A549 (cell line): Measurements from ENCODE around the gene DDX20.

Experiments used
- BHLHE40 ChIP-seq: IDR thresholded peaks from 2 replicates; pipeline ENCODE4 v1.6.1; 2012; ENCODE audit warnings: low read depth, low read length, inconsistent platforms
- CBX8 ChIP-seq: fragments of 200-600 bp; sonication (generic); IDR thresholded peaks from 2 replicates; pipeline ENCODE4 v1.6.1; 2016
- EP300 ChIP-seq, 2 experiments: fragments of >200 bp; sonication (Bioruptor Twin); formaldehyde crosslinking; IDR thresholded peaks; 2 replicates in 1 of 2; 3 replicates in 1 of 2; pipeline ENCODE4 v1.6.1; 2016 to 2017
- FOSL2 ChIP-seq, 2 experiments: fragments of 450-650 bp in 1 of 2; fragments of >200 bp in 1 of 2; sonication (Bioruptor Twin) in 1 of 2; formaldehyde crosslinking; IDR thresholded peaks; 2 replicates each; pipeline versions ENCODE4 v1.5.0 to v1.6.1; 2016 to 2020; ENCODE audit warnings: mild to moderate bottlenecking in 1 of 2, moderate library complexity in 1 of 2
- HOXB5 ChIP-seq: fragments of 250-450 bp; sonication (Bioruptor Pico); IDR thresholded peaks from 2 replicates; pipeline ENCODE4 v1.5.0; 2020; ENCODE audit warnings: mild to moderate bottlenecking, moderate library complexity
- JUN ChIP-seq, 2 experiments: fragments of >200 bp; sonication (Bioruptor Twin); formaldehyde crosslinking; IDR thresholded peaks; 2 replicates in 1 of 2; 3 replicates in 1 of 2; pipeline ENCODE4 v1.6.1; 2016 to 2017
- KDM5A ChIP-seq: fragments of 200-600 bp; sonication (generic); IDR thresholded peaks from 2 replicates; pipeline ENCODE4 v1.6.1; 2016; ENCODE audit warnings: antibody characterized with exemption, mild to moderate bottlenecking
- MAFK ChIP-seq: fragments of 450-650 bp; IDR thresholded peaks from 2 replicates; pipeline ENCODE4 v1.6.1; 2014; ENCODE audit not compliant: partially characterized antibody
- POLR2A ChIP-seq: IDR thresholded peaks from 2 replicates; pipeline ENCODE4 v1.6.1; 2012; ENCODE audit warnings: mild to moderate bottlenecking, low read length
- POLR2AphosphoS2 ChIP-seq: conservative IDR thresholded peaks from 2 replicates; pipeline ENCODE4 v1.6.1; 2012; ENCODE audit warnings: low read length, improper control_type of control experiment, inconsistent platforms
- RCOR1 ChIP-seq: fragments of 150-350 bp; IDR thresholded peaks from 2 replicates; pipeline ENCODE4 v1.6.1; 2014; ENCODE audit warnings: antibody characterized with exemption, low read length, low read depth
- REST ChIP-seq: fragments of 200-600 bp; sonication (generic); IDR thresholded peaks from 2 replicates; pipeline ENCODE4 v1.6.1; 2016; ENCODE audit warnings: antibody characterized with exemption, mild to moderate bottlenecking, moderate library complexity
- TFCP2L1 ChIP-seq: fragments of 250-450 bp; sonication (Bioruptor Pico); IDR thresholded peaks from 2 replicates; pipeline ENCODE4 v1.5.0; 2021; ENCODE audit warnings: mild to moderate bottlenecking
- TF ChIP-seq, protein P1 (sequence below): fragments of >200 bp; sonication (Bioruptor Twin); formaldehyde crosslinking; IDR thresholded peaks from 3 replicates; pipeline ENCODE4 v1.5.1; 2016

- TF ChIP-seq, protein P1, sequence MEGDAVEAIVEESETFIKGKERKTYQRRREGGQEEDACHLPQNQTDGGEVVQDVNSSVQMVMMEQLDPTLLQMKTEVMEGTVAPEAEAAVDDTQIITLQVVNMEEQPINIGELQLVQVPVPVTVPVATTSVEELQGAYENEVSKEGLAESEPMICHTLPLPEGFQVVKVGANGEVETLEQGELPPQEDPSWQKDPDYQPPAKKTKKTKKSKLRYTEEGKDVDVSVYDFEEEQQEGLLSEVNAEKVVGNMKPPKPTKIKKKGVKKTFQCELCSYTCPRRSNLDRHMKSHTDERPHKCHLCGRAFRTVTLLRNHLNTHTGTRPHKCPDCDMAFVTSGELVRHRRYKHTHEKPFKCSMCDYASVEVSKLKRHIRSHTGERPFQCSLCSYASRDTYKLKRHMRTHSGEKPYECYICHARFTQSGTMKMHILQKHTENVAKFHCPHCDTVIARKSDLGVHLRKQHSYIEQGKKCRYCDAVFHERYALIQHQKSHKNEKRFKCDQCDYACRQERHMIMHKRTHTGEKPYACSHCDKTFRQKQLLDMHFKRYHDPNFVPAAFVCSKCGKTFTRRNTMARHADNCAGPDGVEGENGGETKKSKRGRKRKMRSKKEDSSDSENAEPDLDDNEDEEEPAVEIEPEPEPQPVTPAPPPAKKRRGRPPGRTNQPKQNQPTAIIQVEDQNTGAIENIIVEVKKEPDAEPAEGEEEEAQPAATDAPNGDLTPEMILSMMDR: no peak
- TF ChIP-seq TFCP2L1 (no peak), POLR2A (no peak), JUN (IDR thresholded peaks at IDR 0.05) (no peak), HOXB5 (CRISPR knock-in tag) (no peak), BHLHE40 (no peak), POLR2AphosphoS2 (no peak), KDM5A (no peak), MAFK (no peak), FOSL2 (IDR thresholded peaks at IDR 0.05) (no peak), FOSL2 (CRISPR knock-in tag; IDR thresholded peaks at IDR 0.05) (no peak), EP300 (IDR thresholded peaks at IDR 0.05) (no peak), CBX8 (no peak), REST (no peak), RCOR1 (no peak)
Observed at GRCh38 chr1:111789142-111789541, 33.4 kb downstream of the DDX20 start.
